Trophoblast cell (in vitro differentiated cells and primary cell): Measurements from ENCODE around the gene ULBP2.
A peak's percentile ranks its signal among the peaks of the same experiment; 100 is the strongest.
"Not testable (repeated sequence)": the region's sequence is repeated elsewhere in the genome, so short reads cannot be mapped to it uniquely, and the experiment has no call there.

ENCODE experiments used
- DNase-seq, 2 donors: peaks; one replicate each; pipeline ENCODE4 v3.0.0-alpha.2; 2016
- H2AFZ ChIP-seq: 2 replicates; pipeline ENCODE4 v1.6.1; 2013; ENCODE audit warnings: low read length, moderate library complexity, mild to moderate bottlenecking; ENCODE audit not compliant: insufficient read depth, poor library complexity
- H2AK5ac ChIP-seq: 2 replicates; pipeline ENCODE4 v1.6.1; 2013; ENCODE audit warnings: mild to moderate bottlenecking, low read length
- H2BK120ac ChIP-seq: 2 replicates; pipeline ENCODE4 v1.6.1; 2013; ENCODE audit warnings: low read length, mild to moderate bottlenecking, moderate library complexity; ENCODE audit not compliant: insufficient read depth, poor library complexity
- H2BK12ac ChIP-seq: 2 replicates; pipeline ENCODE4 v1.6.1; 2013; ENCODE audit warnings: mild to moderate bottlenecking, low read length, moderate library complexity
- H2BK5ac ChIP-seq: 2 replicates; pipeline ENCODE4 v1.6.1; 2013; ENCODE audit warnings: low read length, low read depth, moderate library complexity, mild to moderate bottlenecking; ENCODE audit not compliant: poor library complexity
- H3K14ac ChIP-seq: 2 replicates; pipeline ENCODE4 v1.6.1; 2013; ENCODE audit warnings: mild to moderate bottlenecking, low read length
- H3K18ac ChIP-seq: 2 replicates; pipeline ENCODE4 v1.6.1; 2013; ENCODE audit warnings: mild to moderate bottlenecking, low read length
- H3K23ac ChIP-seq: 2 replicates; pipeline ENCODE4 v1.6.1; 2013; ENCODE audit warnings: low read length
- H3K27ac ChIP-seq: 2 replicates; pipeline ENCODE4 v1.5.1; 2013; ENCODE audit warnings: low read depth, mild to moderate bottlenecking, inconsistent platforms, low read length, moderate library complexity
- H3K27me3 ChIP-seq: 2 replicates; pipeline ENCODE4 v1.6.1; 2013; ENCODE audit warnings: inconsistent platforms, mild to moderate bottlenecking, low read length, moderate library complexity; ENCODE audit not compliant: insufficient read depth
- H3K36me3 ChIP-seq, 2 experiments: 1 replicate in 1 of 2; 2 replicates in 1 of 2; pipeline ENCODE4 v1.6.1; 2013; ENCODE audit warnings: low read length in 2 of 2, mild to moderate bottlenecking in 2 of 2, moderate library complexity in 1 of 2; ENCODE audit not compliant: insufficient read depth in 2 of 2, control insufficient read depth in 1 of 2
- H3K4ac ChIP-seq: 2 replicates; pipeline ENCODE4 v1.6.1; 2013; ENCODE audit warnings: low read depth, mild to moderate bottlenecking, low read length, moderate library complexity
- H3K4me1 ChIP-seq, 2 experiments: 1 replicate in 1 of 2; 2 replicates in 1 of 2; pipeline ENCODE4 v1.6.1; 2013; ENCODE audit warnings: low read length in 2 of 2, mild to moderate bottlenecking in 2 of 2, moderate library complexity in 1 of 2; ENCODE audit not compliant: insufficient read depth in 2 of 2, control insufficient read depth in 1 of 2
- H3K4me2 ChIP-seq: 2 replicates; pipeline ENCODE4 v1.6.1; 2013; ENCODE audit warnings: inconsistent platforms, mild to moderate bottlenecking, low read length, moderate library complexity
- H3K4me3 ChIP-seq: 2 replicates; pipeline ENCODE4 v1.5.1; 2013; ENCODE audit warnings: mild to moderate bottlenecking, low read depth, low read length, inconsistent platforms
- H3K79me1 ChIP-seq: one replicate; pipeline ENCODE4 v1.6.1; 2013; ENCODE audit warnings: low read length
- H3K79me2 ChIP-seq: 2 replicates; pipeline ENCODE4 v1.6.1; 2013; ENCODE audit warnings: low read length, mild to moderate bottlenecking; ENCODE audit not compliant: control insufficient read depth, insufficient read depth, poor library complexity
- H3K9ac ChIP-seq: 2 replicates; pipeline ENCODE4 v1.6.1; 2013; ENCODE audit warnings: mild to moderate bottlenecking, low read length
- H3K9me3 ChIP-seq: 2 replicates; pipeline ENCODE4 v1.6.1; 2013; ENCODE audit warnings: low read depth, mild to moderate bottlenecking, control low read depth, inconsistent platforms, low read length; ENCODE audit not compliant: insufficient read depth
- H4K12ac ChIP-seq: 2 replicates; pipeline ENCODE4 v1.6.1; 2013; ENCODE audit warnings: low read depth, mild to moderate bottlenecking, low read length, moderate library complexity
- H4K8ac ChIP-seq: 2 replicates; pipeline ENCODE4 v1.6.1; 2013; ENCODE audit warnings: low read depth, mild to moderate bottlenecking, low read length, moderate library complexity
- H4K91ac ChIP-seq: one replicate; pipeline ENCODE4 v1.6.1; 2013; ENCODE audit warnings: low read depth, mild to moderate bottlenecking, low read length, moderate library complexity
- WGBS: extraction: QIAGEN DNeasy Blood & Tissue Kit; methylation state at CpG from one replicate; pipeline ENCODE4 v1.1.7; 2013; ENCODE audit warnings: missing lambda C conversion rate; ENCODE audit not compliant: insufficient read length, insufficient coverage; ENCODE audit errors: extremely low coverage; 5-methylcytosine and 5-hydroxymethylcytosine counted together

Gene ULBP2

GRCh38 chr6:149964308-149965193, 22.7 kb downstream of the ULBP2 start:
- H4K8ac ChIP-seq = no peak overlapping the region
- peak overlapping the region; percentile 50 for H2AFZ ChIP-seq
- no peaks in the 10 kb centered on the region for H3K79me1 ChIP-seq
- no peak for DNase-seq
- H4K91ac ChIP-seq = no peak overlapping the region
- H3K4me2 ChIP-seq = peak overlapping the region; percentile 61
- H2BK12ac ChIP-seq = no peak overlapping the region
- peaks cover 51% of the 10 kb centered on the region for H3K27me3 ChIP-seq
- no peak overlapping the region for H3K18ac ChIP-seq
- peaks cover 9 to 18% of the 10 kb centered on the region in 2 experiments for H3K4me1 ChIP-seq
- no peak overlapping the region for H3K9ac ChIP-seq
- no peaks in the 10 kb centered on the region for H3K36me3 ChIP-seq
- peaks cover 10% of the 10 kb centered on the region for H3K9me3 ChIP-seq
- H3K14ac ChIP-seq = no peak overlapping the region
- H2AK5ac ChIP-seq = no peak overlapping the region
- H3K23ac ChIP-seq = no peak overlapping the region
- no peak overlapping the region for H4K12ac ChIP-seq
- peak overlapping the region; percentile 38 for H3K4me3 ChIP-seq
- no peak overlapping the region for H3K27ac ChIP-seq
- no peaks in the 10 kb centered on the region for H3K79me2 ChIP-seq
- no peak overlapping the region for H3K4ac ChIP-seq
- no CpG with 5 or more reads among the region's 103 CpGs for WGBS
- no peak overlapping the region for H2BK120ac ChIP-seq
- no peak overlapping the region for H2BK5ac ChIP-seq

- H4K8ac ChIP-seq = no peak overlapping the region
- H3K4me1 ChIP-seq = peaks cover 9 to 18% of the 10 kb centered on the region in 2 experiments
- H3K27me3 ChIP-seq = peaks cover 54% of the 10 kb centered on the region
- H3K4ac ChIP-seq = no peak overlapping the region
- no peak overlapping the region for H3K14ac ChIP-seq
- H3K27ac ChIP-seq = no peak overlapping the region
- no peak overlapping the region for H2BK5ac ChIP-seq
- no peak overlapping the region for H2BK12ac ChIP-seq
- H2AFZ ChIP-seq = no peak overlapping the region
- H3K23ac ChIP-seq = no peak overlapping the region
- H2AK5ac ChIP-seq = no peak overlapping the region
- peak overlapping the region; percentile 61 for H3K4me2 ChIP-seq
- no peak overlapping the region for H4K91ac ChIP-seq
- no peak overlapping the region for H3K9ac ChIP-seq
- DNase-seq = no peak
- no CpG with 5 or more reads among the region's 38 CpGs for WGBS
- H3K4me3 ChIP-seq = no peak overlapping the region
- no peaks in the 10 kb centered on the region for H3K36me3 ChIP-seq
- H4K12ac ChIP-seq = no peak overlapping the region
- peaks cover 11% of the 10 kb centered on the region for H3K9me3 ChIP-seq
- no peaks in the 10 kb centered on the region for H3K79me2 ChIP-seq
- no peaks in the 10 kb centered on the region for H3K79me1 ChIP-seq
- H2BK120ac ChIP-seq = no peak overlapping the region
- no peak overlapping the region for H3K18ac ChIP-seq
Observed at GRCh38 chr6:149965194-149966020, 23.6 kb downstream of the ULBP2 start.

GRCh38 chr6:149966319-149966718, 24.5 kb downstream of the ULBP2 start:
- H3K9ac ChIP-seq, H3K23ac ChIP-seq, H3K4me2 ChIP-seq, H3K79me1 ChIP-seq, H2BK120ac ChIP-seq, DNase-seq, H3K4me3 ChIP-seq, H3K27ac ChIP-seq, H3K14ac ChIP-seq, H2BK12ac ChIP-seq, H3K36me3 ChIP-seq, H3K79me2 ChIP-seq, H4K12ac ChIP-seq, H4K8ac ChIP-seq, H2AFZ ChIP-seq, H2BK5ac ChIP-seq, H3K18ac ChIP-seq, H4K91ac ChIP-seq, H2AK5ac ChIP-seq, H3K4ac ChIP-seq: not testable (repeated sequence)
- H3K9me3 ChIP-seq = peaks cover 11% of the 10 kb centered on the region
- peaks cover 47% of the 10 kb centered on the region for H3K27me3 ChIP-seq
- WGBS = no CpG with 5 or more reads among the region's 2 CpGs
- peaks cover 9 to 18% of the 10 kb centered on the region in 2 experiments for H3K4me1 ChIP-seq

- no peaks in the 10 kb centered on the region for H3K36me3 ChIP-seq
- peaks cover 9 to 18% of the 10 kb centered on the region in 2 experiments for H3K4me1 ChIP-seq
- H2BK12ac ChIP-seq = no peak overlapping the region
- no peak for DNase-seq
- H3K9me3 ChIP-seq = peaks cover 11% of the 10 kb centered on the region
- no peak overlapping the region for H3K23ac ChIP-seq
- WGBS = no CpG with 5 or more reads among the region's 4 CpGs
- H3K79me1 ChIP-seq = no peaks in the 10 kb centered on the region
- no peak overlapping the region for H3K4me3 ChIP-seq
- no peak overlapping the region for H3K14ac ChIP-seq
- no peak overlapping the region for H4K91ac ChIP-seq
- no peak overlapping the region for H3K18ac ChIP-seq
- H2AFZ ChIP-seq = no peak overlapping the region
- H3K4ac ChIP-seq = no peak overlapping the region
- H2BK5ac ChIP-seq = no peak overlapping the region
- H3K4me2 ChIP-seq = no peak overlapping the region
- H4K12ac ChIP-seq = no peak overlapping the region
- H3K79me2 ChIP-seq = no peaks in the 10 kb centered on the region
- H2AK5ac ChIP-seq = no peak overlapping the region
- no peak overlapping the region for H2BK120ac ChIP-seq
- H3K9ac ChIP-seq = no peak overlapping the region
- peaks cover 43% of the 10 kb centered on the region for H3K27me3 ChIP-seq
- no peak overlapping the region for H3K27ac ChIP-seq
- H4K8ac ChIP-seq = no peak overlapping the region
Observed at GRCh38 chr6:149967591-149967990, 25.8 kb downstream of the ULBP2 start.
